Measurements from ENCODE around the gene PILRA.

GRCh38 chr7:100433592-100434296 is 60.5 kb downstream of the PILRA start:
- TF ChIP-seq CTCF (IDR thresholded peaks at IDR 0.05): no peak
- TF ChIP-seq POLR2A (IDR thresholded peaks at IDR 0.05; ENCODE audit: low read depth): no peak
- TF ChIP-seq POLR2AphosphoS5 (IDR thresholded peaks at IDR 0.05): no peak
- TF ChIP-seq EP300 (IDR thresholded peaks at IDR 0.05): no peak

All from esophagus muscularis mucosa (tissue), 4 donors.